Measurements from ENCODE around the gene NOTCH1. TPM values are rescaled to one million over a fixed set of nuclear protein-coding genes. Genes with fewer than 3 reads are reported as not detected.

The NOTCH1 gene
- total RNA-seq, 2 donors from 2014 or later, result 29.6 to 65.3 TPM

DNA sequence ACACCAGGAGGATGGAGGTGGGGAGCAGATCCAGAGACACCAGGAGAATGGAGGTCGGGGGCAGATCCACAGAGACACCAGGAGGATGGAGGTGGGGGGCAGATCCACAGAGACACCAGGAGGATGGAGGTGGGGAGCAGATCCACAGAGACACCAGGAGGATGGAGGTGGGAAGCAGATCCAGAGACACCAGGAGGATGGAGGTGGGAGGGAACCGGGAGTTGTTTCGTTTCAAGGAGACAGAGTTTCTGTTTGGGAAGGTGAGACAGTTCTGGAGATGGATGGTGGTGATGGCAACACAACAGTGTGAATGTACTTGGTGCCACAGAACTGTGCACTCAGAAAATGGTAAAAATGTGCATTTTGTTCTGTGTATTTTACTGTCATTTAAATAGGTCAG, 97.2 kb downstream of the NOTCH1 start:
- ATAC-seq (no peak), DNase-seq (no peak)
- Histone ChIP-seq H3K36me3 (replicated peaks in 1 of 2; ENCODE audit: insufficient read depth in 1 of 2, low read depth in 2 of 2) (peaks cover 14 to 52% of the 10 kb centered on the region in 2 donors), H3K4me3 (no peak overlapping the region), H3K27me3 (no peaks in the 10 kb centered on the region), H3K4me1 (no peaks in the 10 kb centered on the region), H3K27ac (no peak overlapping the region), H3K9me3 (no peaks in the 10 kb centered on the region)
- 74 to 80% methylated on average over 3 of the region's 3 CpGs for WGBS, 2 donors
- TF ChIP-seq, protein P1, sequence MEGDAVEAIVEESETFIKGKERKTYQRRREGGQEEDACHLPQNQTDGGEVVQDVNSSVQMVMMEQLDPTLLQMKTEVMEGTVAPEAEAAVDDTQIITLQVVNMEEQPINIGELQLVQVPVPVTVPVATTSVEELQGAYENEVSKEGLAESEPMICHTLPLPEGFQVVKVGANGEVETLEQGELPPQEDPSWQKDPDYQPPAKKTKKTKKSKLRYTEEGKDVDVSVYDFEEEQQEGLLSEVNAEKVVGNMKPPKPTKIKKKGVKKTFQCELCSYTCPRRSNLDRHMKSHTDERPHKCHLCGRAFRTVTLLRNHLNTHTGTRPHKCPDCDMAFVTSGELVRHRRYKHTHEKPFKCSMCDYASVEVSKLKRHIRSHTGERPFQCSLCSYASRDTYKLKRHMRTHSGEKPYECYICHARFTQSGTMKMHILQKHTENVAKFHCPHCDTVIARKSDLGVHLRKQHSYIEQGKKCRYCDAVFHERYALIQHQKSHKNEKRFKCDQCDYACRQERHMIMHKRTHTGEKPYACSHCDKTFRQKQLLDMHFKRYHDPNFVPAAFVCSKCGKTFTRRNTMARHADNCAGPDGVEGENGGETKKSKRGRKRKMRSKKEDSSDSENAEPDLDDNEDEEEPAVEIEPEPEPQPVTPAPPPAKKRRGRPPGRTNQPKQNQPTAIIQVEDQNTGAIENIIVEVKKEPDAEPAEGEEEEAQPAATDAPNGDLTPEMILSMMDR (IDR thresholded peaks at IDR 0.05), result no peak
- intact Hi-C loops (cut with DNase I), result no loop called here

DNA sequence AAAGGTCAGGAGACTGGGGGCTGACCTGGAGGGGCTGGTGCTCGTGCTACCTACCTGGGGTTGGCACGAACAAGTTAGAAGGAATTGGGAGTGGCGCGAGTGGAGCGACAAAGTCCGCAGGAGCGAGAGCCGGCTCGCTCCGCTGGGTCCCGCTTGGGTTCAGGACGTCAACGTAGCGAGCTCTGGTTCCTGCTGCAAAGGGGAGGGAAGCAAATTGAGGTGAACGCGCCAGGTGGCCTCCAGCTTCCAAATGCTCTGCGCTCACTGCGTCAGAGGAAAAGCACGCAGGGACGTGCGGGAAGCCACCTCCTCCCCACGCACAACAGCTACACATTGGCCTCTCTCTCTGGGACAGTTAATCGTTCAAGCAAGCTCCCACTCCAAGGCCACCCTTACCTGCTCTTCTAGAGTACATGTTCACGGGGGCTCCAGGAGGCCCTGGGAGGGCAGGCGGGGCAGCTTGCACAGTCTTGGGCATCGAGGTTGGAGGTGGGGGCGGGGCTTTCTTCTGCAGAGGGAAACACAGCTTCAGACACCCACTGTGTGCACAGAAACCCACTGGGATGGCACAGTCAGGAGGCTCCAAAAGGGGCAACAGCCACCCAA, 98.6 kb downstream of the NOTCH1 start:
- no peak for ATAC-seq
- intact Hi-C loops (cut with DNase I), result no loop called here

GRCh38 chr9:136445799-136446198, 100.0 kb downstream of the NOTCH1 start:
- H3K36me3 ChIP-seq (replicated peaks in 1 of 2; ENCODE audit: insufficient read depth in 1 of 2, low read depth in 2 of 2), result peaks cover 10 to 53% of the 10 kb centered on the region in 2 donors
- ATAC-seq (no peak), DNase-seq (no peak)
- H3K27ac ChIP-seq, result no peak overlapping the region
- no peaks in the 10 kb centered on the region for H3K27me3 ChIP-seq
- H3K4me1 ChIP-seq, result no peaks in the 10 kb centered on the region
- TF ChIP-seq, protein P1 (IDR thresholded peaks at IDR 0.05), result no peak
- no peak for TF ChIP-seq POLR2A (IDR thresholded peaks at IDR 0.05)
- no peaks in the 10 kb centered on the region for H3K9me3 ChIP-seq
- WGBS, 2 donors, result 86 to 97% methylated on average over 7 of the region's 7 CpGs
- intact Hi-C loops (cut with DNase I), result no loop called here
- H3K4me3 ChIP-seq, result no peak overlapping the region

More for the DNA sequence above, 98.6 kb downstream of the NOTCH1 start:
- TF ChIP-seq POLR2A (IDR thresholded peaks at IDR 0.05), result no peak
- TF ChIP-seq, protein P1 (IDR thresholded peaks at IDR 0.05), result no peak
- H3K4me3 ChIP-seq, result no peak overlapping the region
- no peaks in the 10 kb centered on the region for H3K9me3 ChIP-seq
- H3K27me3 ChIP-seq, result no peaks in the 10 kb centered on the region
- H3K27ac ChIP-seq, result no peak overlapping the region
- 89 to 91% methylated on average over 26 to 27 of the region's 27 CpGs for WGBS, 2 donors
- H3K36me3 ChIP-seq (replicated peaks in 1 of 2; ENCODE audit: insufficient read depth in 1 of 2, low read depth in 2 of 2), result peaks cover 14 to 52% of the 10 kb centered on the region in 2 donors
- H3K4me1 ChIP-seq, result no peaks in the 10 kb centered on the region
- no peak for DNase-seq

Small RNA genes lying within 50 kb of the gene (microRNA-seq; reads per million reads assigned to microRNA genes)
- gene MIR4673 (ENCODE audit: borderline number of aligned reads in 2 of 2, borderline replicate concordance in 2 of 2) (0 reads per million in 2 donors), gene MIR4674 (ENCODE audit: borderline number of aligned reads in 2 of 2, borderline replicate concordance in 2 of 2) (0 to 0.45 reads per million in 2 donors)

Small RNA genes lying within 50 kb of the gene (small RNA-seq; reads per million reads assigned to genes)
- gene MIR4673, result not detected
- gene MIR4674, result not detected

Other genes starting within 250 kb of the NOTCH1 start
- 1 to 10 TPM; 1.3 to 2.3 TPM for gene CCDC187, start 242.0 kb downstream of the NOTCH1 start, total RNA-seq
- gene GPSM1, start 218.5 kb downstream of the NOTCH1 start, total RNA-seq, result 10 to 100 TPM; 15.8 to 23.1 TPM
- 10 to 100 TPM; 24.1 to 31.3 TPM for gene DNLZ, start 182.3 kb downstream of the NOTCH1 start, total RNA-seq
- 1 to 10 TPM in 1 of 2 donors, under 1 TPM in 1; 0.78 to 1.3 TPM for gene CARD9, start 172.4 kb downstream of the NOTCH1 start, total RNA-seq
- gene SNAPC4, start 145.9 kb downstream of the NOTCH1 start, total RNA-seq, result 10 to 100 TPM in 1 of 2 donors, 1 to 10 TPM in 1; 8.8 to 19.1 TPM
- 10 to 100 TPM; 20.2 to 71.5 TPM for gene ENTR1, start 135.4 kb downstream of the NOTCH1 start, total RNA-seq
- gene PMPCA, start 135.4 kb downstream of the NOTCH1 start, total RNA-seq, result 10 to 100 TPM; 23.6 to 25.1 TPM
- gene INPP5E, start 106.2 kb downstream of the NOTCH1 start, total RNA-seq, result 10 to 100 TPM in 1 of 2 donors, 1 to 10 TPM in 1; 8.8 to 25.4 TPM
- 10 to 100 TPM; 35.3 to 75.8 TPM for gene SEC16A, start 63.0 kb downstream of the NOTCH1 start, total RNA-seq
- 10 to 100 TPM; 14.8 to 47.0 TPM for gene EGFL7, start 116.9 kb upstream of the NOTCH1 start, total RNA-seq
- 100 to 1,000 TPM in 1 of 2 donors, 10 to 100 TPM in 1; 94.2 to 275 TPM for gene AGPAT2, start 141.4 kb upstream of the NOTCH1 start, total RNA-seq
- 10 to 100 TPM in 1 of 2 donors, 1 to 10 TPM in 1; 2.0 to 25.7 TPM for gene DIPK1B, start 166.5 kb upstream of the NOTCH1 start, total RNA-seq
- gene LCN10, start 196.9 kb upstream of the NOTCH1 start, total RNA-seq, result 1 to 10 TPM in 1 of 2 donors, under 1 TPM in 1; 0.78 to 4.6 TPM
- not detected for gene LCN6, start 202.5 kb upstream of the NOTCH1 start, total RNA-seq
- gene LCN8, start 212.2 kb upstream of the NOTCH1 start, total RNA-seq, result not detected
- not detected for gene LCN15, start 218.5 kb upstream of the NOTCH1 start, total RNA-seq
- 10 to 100 TPM; 45.1 to 52.1 TPM for gene TMEM141, start 245.3 kb upstream of the NOTCH1 start, total RNA-seq

Measured in body of pancreas (tissue), 4 donors.